A549 (cell line): ENCODE data around the gene SLC24A3.

Experiments used
- JUN ChIP-seq, 2 experiments: fragments of >200 bp; sonication (Bioruptor Twin); formaldehyde crosslinking; IDR thresholded peaks; 2 replicates in 1 of 2; 3 replicates in 1 of 2; pipeline ENCODE4 v1.6.1; 2016 to 2017
- POLR2A ChIP-seq: IDR thresholded peaks from 2 replicates; pipeline ENCODE4 v1.6.1; 2012; ENCODE audit warnings: mild to moderate bottlenecking, low read length
- RCOR1 ChIP-seq: fragments of 150-350 bp; IDR thresholded peaks from 2 replicates; pipeline ENCODE4 v1.6.1; 2014; ENCODE audit warnings: antibody characterized with exemption, low read length, low read depth

- TF ChIP-seq JUN (IDR thresholded peaks at IDR 0.05) (no peak), RCOR1 (no peak), POLR2A (no peak)
These were observed 489.0 kb downstream of the SLC24A3 start for GRCh38 chr20:19701429-19701828.
